ENCODE measurements around the gene CCL28. TPM values are rescaled to one million over a fixed set of nuclear protein-coding genes. Genes with fewer than 3 reads are reported as not detected.

Gene CCL28
- total RNA-seq, 4 donors from 2014 or later = 11.6 to 24.1 (median 14.6) TPM

DNA sequence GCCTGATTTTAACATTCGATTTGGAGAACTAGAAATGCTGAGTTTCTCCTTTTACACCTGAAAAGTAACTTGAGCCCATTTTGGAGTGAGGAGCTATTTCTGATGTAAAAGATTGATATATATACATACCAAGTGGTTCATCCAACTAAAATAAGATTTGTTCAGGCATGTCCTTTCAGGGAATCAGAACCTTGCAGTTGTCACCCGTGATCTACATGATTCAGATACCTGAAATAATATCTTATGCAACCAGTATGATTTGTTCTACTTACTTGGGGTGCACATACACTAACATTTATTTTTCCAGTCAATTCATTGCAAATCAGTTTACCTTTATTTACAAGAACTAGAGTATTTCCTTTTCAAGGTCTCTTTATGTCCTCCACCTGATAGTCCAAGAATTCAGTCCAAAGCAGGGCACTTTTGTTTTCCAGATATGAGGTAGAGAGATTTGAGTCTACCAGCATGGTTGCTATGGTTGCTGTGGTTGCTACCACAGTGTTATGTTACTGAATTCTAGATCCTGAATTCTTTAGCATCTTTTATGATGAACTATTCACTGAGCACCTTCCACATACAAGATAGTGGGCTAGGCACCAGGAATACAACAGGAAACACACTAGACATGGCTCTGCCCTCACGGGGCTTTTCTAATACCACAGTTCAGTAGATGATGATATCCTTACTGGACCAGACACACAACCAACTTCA, 49.3 kb downstream of the CCL28 start:
- WGBS, 2 donors = 56 to 63% methylated on average over 3 of the region's 3 CpGs
- intact Hi-C loops (cut with DNase I; ENCODE audit: low total_unique reads) = no loop called here
- TF ChIP-seq CTCF (IDR thresholded peaks at IDR 0.05) = no peak
- no peak for TF ChIP-seq POLR2A (IDR thresholded peaks at IDR 0.05)
- no peak for DNase-seq (ENCODE audit: low spot score in 2 of 2)
- H3K4me3 ChIP-seq (ENCODE audit: low read depth, poor library complexity, severe bottlenecking) = no peak overlapping the region

- TF ChIP-seq CTCF (IDR thresholded peaks at IDR 0.05) (no peak), POLR2A (IDR thresholded peaks at IDR 0.05) (no peak)
- H3K4me3 ChIP-seq (ENCODE audit: low read depth, poor library complexity, severe bottlenecking) = no peak overlapping the region
- intact Hi-C loops (cut with DNase I; ENCODE audit: low total_unique reads) = no loop called here
- no peak for DNase-seq (ENCODE audit: low spot score in 2 of 2)
Measured at GRCh38 chr5:43358726-43359125, 53.5 kb downstream of the CCL28 start.

- H3K4me3 ChIP-seq (ENCODE audit: low read depth, poor library complexity, severe bottlenecking) = no peak overlapping the region
- TF ChIP-seq CTCF (IDR thresholded peaks at IDR 0.05) = no peak
- no peak for TF ChIP-seq POLR2A (IDR thresholded peaks at IDR 0.05)
- DNase-seq (ENCODE audit: low spot score in 2 of 2) = no peak
- intact Hi-C loops (cut with DNase I; ENCODE audit: low total_unique reads) = no loop called here
- 48 to 61% methylated on average over 3 of the region's 3 CpGs for WGBS, 2 donors
Measured at GRCh38 chr5:43358301-43358700, 53.9 kb downstream of the CCL28 start.

- 63 to 76% methylated on average over 3 of the region's 3 CpGs for WGBS, 2 donors
- intact Hi-C loops (cut with DNase I; ENCODE audit: low total_unique reads) = no loop called here
Measured at GRCh38 chr5:43357878-43358281, 54.3 kb downstream of the CCL28 start.

GRCh38 chr5:43357067-43357466, 55.1 kb downstream of the CCL28 start:
- TF ChIP-seq CTCF (IDR thresholded peaks at IDR 0.05) (no peak), POLR2A (IDR thresholded peaks at IDR 0.05) (no peak)
- 32 to 50% methylated on average over 2 of the region's 2 CpGs for WGBS, 2 donors
- no peak overlapping the region for H3K4me3 ChIP-seq (ENCODE audit: low read depth, poor library complexity, severe bottlenecking)
- intact Hi-C loops (cut with DNase I; ENCODE audit: low total_unique reads) = no loop called here
- no peak for DNase-seq (ENCODE audit: low spot score in 2 of 2)

More at GRCh38 chr5:43357878-43358281, 54.3 kb downstream of the CCL28 start:
- no peak for DNase-seq (ENCODE audit: low spot score in 2 of 2)
- H3K4me3 ChIP-seq (ENCODE audit: low read depth, poor library complexity, severe bottlenecking) = no peak overlapping the region
- no peak for TF ChIP-seq POLR2A (IDR thresholded peaks at IDR 0.05)
- no peak for TF ChIP-seq CTCF (IDR thresholded peaks at IDR 0.05)

GRCh38 chr5:43354774-43355173, 57.4 kb downstream of the CCL28 start:
- 60 to 70% methylated on average over 3 of the region's 3 CpGs for WGBS, 2 donors
- DNase-seq (ENCODE audit: low spot score in 2 of 2) = peak in 1 of 2 donors; percentile 37
- TF ChIP-seq CTCF (IDR thresholded peaks at IDR 0.05) = no peak
- no peak for TF ChIP-seq POLR2A (IDR thresholded peaks at IDR 0.05)
- no peak overlapping the region for H3K4me3 ChIP-seq (ENCODE audit: low read depth, poor library complexity, severe bottlenecking)
- intact Hi-C loops (cut with DNase I; ENCODE audit: low total_unique reads) = no loop called here

All from lower leg skin (tissue), 4 donors.